Activated CD8-positive, alpha-beta memory T cell treated with anti-CD3 and anti-CD28 coated beads, Interleukin-2, amount 10 ng/mL, durations not matched to agents 7 days and 5 days (primary cell): ENCODE data around the gene ERC1. TPM values are rescaled to one million over a fixed set of nuclear protein-coding genes. Genes with fewer than 3 reads are reported as not detected.
"Not testable (repeated sequence)": the region's sequence is repeated elsewhere in the genome, so short reads cannot be mapped to it uniquely, and the experiment has no call there.

Source experiments
- ATAC-seq: fragments of 150-1000 bp; cut with Tn5 transposase; one replicate; pipeline ENCODE4 v1.10.0; 2021; ENCODE audit warnings: moderate library complexity
- CTCF ChIA-PET: fragments of 350-600 bp; sonication (Branson Sonifier 250); formaldehyde crosslinking; loops from one replicate; lab custom pipeline; 2021; ENCODE audit warnings: antibody characterized with exemption; lab: Charles Lee
- DNase-seq: peaks from one replicate; pipeline ENCODE4 v3.0.0-alpha.2; 2020
- H3K27ac Mint-ChIP-seq: one replicate; pipeline ENCODE4 v1.8.0; 2021; ENCODE audit warnings: mild to moderate bottlenecking, mixed read lengths
- H3K27me3 Mint-ChIP-seq: one replicate; pipeline ENCODE4 v1.8.0; 2021; ENCODE audit warnings: mixed read lengths
- H3K36me3 Mint-ChIP-seq: one replicate; pipeline ENCODE4 v1.8.0; 2021; ENCODE audit warnings: mild to moderate bottlenecking, mixed read lengths
- H3K4me1 Mint-ChIP-seq: one replicate; pipeline ENCODE4 v1.8.0; 2021; ENCODE audit warnings: mixed read lengths
- H3K4me3 Mint-ChIP-seq: one replicate; pipeline ENCODE4 v1.8.0; 2021; ENCODE audit warnings: mild to moderate bottlenecking, moderate library complexity, mixed read lengths
- H3K9me3 Mint-ChIP-seq: one replicate; pipeline ENCODE4 v1.8.0; 2022; ENCODE audit warnings: low read depth, mixed read lengths
- total RNA-seq, 2 experiments: library from RNA; stranded (reverse); gene quantifications; one replicate each; pipeline ENCODE4 v1.2.3, GENCODE V29; 2021

ERC1 gene
- total RNA-seq, 2 experiments from 2014 or later = 18.8 to 25.2 TPM

DNA sequence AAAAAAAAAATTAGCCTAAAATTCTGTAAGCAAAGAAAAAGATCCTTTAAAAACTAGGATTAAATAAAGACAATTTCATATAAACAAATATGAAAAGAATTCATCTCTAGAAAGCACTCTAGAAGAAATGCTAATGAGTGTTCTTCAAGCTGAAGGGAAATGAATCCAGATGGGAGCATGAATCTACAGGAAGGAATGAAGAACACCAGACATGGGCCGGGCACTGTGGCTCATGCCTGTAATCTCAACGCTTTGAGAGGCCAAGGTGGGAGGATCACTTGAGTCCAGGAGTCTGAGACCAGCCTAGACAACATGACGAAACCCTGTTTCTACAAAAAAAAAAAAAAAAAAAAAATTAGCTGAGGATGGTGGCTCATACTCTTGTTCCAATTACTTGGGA, 306.2 kb downstream of the ERC1 start:
- CTCF ChIA-PET = interaction anchor here (0.6 to 0.7 kb wide), 2 partner anchors 51 to 286 kb away, joined by 3 read pairs; no protein-coding TSS in a partner anchor
- no peak for DNase-seq
- H3K27ac Mint-ChIP-seq = no peak overlapping the region
- H3K36me3 Mint-ChIP-seq = peaks cover 15% of the 10 kb centered on the region
- ATAC-seq = no peak
- H3K27me3 Mint-ChIP-seq = no peaks in the 10 kb centered on the region
- no peaks in the 10 kb centered on the region for H3K4me1 Mint-ChIP-seq
- H3K4me3 Mint-ChIP-seq = no peak overlapping the region
- H3K9me3 Mint-ChIP-seq = peaks cover 2% of the 10 kb centered on the region

DNA sequence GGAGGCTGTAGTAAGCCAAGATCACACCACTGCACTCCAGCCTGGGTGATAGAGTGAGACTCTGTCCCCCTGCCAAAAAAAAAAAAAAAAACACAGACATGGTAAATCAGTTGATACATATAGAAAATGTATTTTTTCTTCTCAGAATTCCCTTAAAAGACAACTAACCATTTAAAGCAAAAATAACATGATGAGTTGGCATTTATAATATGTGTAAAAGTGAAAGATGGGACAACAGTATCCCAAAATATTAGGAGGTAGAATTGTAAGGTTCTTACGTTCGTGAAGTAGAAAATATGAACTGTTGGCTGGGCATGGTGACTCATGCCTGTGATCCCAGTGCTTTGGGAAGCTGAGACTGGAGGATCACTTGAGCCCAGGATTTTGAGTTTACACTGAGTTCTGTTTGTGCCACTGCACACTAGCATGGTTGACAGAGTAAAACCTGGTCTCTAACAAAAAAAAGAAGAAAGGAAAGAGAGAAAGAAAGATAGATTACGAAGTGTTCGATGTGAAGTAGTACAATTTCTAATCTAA, 306.7 kb downstream of the ERC1 start:
- Mint-ChIP-seq H3K36me3 (peaks cover 15% of the 10 kb centered on the region), H3K4me1 (no peaks in the 10 kb centered on the region), H3K9me3 (peaks cover 2% of the 10 kb centered on the region), H3K27ac (no peak overlapping the region), H3K27me3 (no peaks in the 10 kb centered on the region), H3K4me3 (no peak overlapping the region)
- CTCF ChIA-PET = interaction anchor here (0.7 kb wide), 1 partner anchor 51 kb away, joined by 3 read pairs; no protein-coding TSS in a partner anchor
- ATAC-seq (no peak), DNase-seq (no peak)

DNA sequence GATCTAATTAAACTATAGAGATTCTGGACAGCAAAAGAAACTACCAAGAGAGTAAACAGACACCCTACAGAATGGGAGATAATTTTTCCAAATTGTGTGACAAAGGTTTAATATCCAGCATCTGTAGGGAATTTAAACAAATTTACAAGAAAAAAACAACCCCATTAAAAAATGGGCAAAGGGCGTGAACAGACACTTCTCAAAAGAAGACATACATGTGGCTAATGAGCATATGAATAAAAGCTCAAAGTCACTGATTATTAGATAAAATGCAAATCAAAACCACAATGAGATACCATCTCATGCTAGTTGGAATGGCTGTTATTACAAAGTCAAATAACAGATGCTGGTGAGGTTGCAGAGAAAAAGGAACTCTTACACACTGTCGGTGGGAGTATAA, 309.4 kb downstream of the ERC1 start:
- ATAC-seq = no peak

DNA sequence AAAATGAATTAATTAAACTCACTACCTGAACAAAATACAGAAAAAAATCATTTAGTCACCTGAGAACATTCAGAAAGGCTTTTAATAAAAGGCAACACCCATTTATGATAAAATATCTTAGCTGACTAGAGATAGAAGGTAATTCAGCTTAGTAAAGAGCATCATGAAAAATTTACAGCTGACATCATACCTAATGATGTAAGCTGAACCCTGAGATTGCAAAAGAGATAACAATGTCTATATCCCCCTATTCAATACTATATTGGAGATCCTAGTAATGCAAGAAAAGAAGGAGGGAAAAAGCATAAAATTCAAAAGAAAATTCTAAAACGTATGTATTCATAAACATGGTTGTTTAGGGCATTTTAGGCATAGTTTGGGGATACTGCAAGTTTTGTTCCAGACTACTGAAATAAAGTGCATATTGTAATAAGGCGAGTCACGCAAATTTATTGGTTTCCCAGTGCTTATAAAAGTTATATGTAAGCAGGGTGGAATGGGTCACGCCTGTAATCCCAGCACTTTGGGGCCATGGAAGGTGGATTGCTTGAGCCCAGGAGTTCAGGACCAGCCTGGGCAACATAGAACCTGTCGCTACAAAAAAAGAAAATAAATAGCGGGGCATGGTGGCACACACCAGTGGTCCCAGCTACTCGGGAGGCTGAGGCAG, 311.3 kb downstream of the ERC1 start:
- no peak for DNase-seq
- Mint-ChIP-seq H3K9me3 (no peaks in the 10 kb centered on the region), H3K4me1 (no peaks in the 10 kb centered on the region), H3K4me3 (no peak overlapping the region), H3K36me3 (peaks cover 9% of the 10 kb centered on the region), H3K27me3 (no peaks in the 10 kb centered on the region), H3K27ac (no peak overlapping the region)
- CTCF ChIA-PET = no interaction called here
- ATAC-seq = no peak

More for the DNA sequence above, 309.4 kb downstream of the ERC1 start:
- H3K27ac Mint-ChIP-seq = no peak overlapping the region
- peaks cover 2% of the 10 kb centered on the region for H3K9me3 Mint-ChIP-seq
- no peak for DNase-seq
- H3K4me1 Mint-ChIP-seq = no peaks in the 10 kb centered on the region
- CTCF ChIA-PET = no interaction called here
- H3K36me3 Mint-ChIP-seq = peaks cover 13% of the 10 kb centered on the region
- H3K27me3 Mint-ChIP-seq = no peaks in the 10 kb centered on the region
- H3K4me3 Mint-ChIP-seq = no peak overlapping the region

DNA sequence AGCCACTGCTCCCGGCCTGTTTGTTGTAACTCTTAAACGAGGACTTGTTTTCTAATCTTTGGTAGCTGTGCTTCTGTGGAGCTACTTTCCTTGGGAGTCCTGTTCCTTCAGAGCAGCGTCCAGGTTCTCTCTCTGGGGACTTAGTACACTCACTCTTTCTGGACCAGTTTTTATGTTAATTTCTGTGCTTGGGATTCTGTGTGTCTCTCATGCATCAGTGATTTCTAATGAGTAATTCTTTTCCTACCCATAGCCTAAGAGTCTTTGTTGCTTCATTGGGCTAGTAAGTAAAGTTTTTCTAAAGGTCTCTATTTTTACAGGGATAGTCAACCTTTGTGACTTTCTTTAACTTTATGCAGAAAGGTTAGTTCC, 314.0 kb downstream of the ERC1 start:
- Mint-ChIP-seq H3K9me3 (no peaks in the 10 kb centered on the region), H3K27ac (no peak overlapping the region), H3K36me3 (peaks cover 3% of the 10 kb centered on the region), H3K4me3 (no peak overlapping the region), H3K27me3 (no peaks in the 10 kb centered on the region), H3K4me1 (no peaks in the 10 kb centered on the region)
- CTCF ChIA-PET = no interaction called here
- ATAC-seq = no peak
- DNase-seq = no peak

DNA sequence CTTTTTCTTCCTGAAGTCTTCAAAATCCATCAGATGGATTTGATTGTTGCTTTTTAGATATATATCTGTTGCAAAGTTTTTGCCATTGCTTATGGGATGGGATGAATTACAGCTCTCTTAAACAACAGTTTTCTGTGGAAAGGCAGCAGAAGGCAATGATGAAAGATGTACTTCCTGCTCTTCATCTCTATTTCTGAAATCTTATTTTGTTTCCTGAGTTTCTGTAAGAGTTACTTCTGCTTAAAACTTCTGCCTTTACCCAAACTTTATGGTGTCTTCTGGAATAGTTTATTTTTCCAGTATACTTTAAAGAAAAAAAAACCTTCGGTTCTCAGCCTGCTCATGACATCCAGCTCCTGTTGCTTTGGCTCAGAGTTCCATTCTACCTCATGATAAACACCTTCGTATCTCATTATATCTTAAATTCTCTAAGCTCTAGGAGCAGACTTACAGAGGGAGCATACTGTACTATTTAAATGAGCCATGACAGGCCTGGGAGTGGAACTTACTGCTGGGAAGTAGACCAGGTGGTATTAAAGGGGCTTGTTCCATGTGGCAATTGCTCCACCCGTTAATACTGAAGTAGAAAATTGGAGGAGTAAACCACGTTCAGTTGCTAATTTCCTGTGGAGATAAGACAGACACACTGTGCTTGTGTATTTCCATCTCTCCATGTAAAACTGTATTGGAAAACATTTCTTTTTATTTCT, 314.9 kb downstream of the ERC1 start:
- CTCF ChIA-PET = no interaction called here
- Mint-ChIP-seq H3K9me3 (no peaks in the 10 kb centered on the region), H3K27me3 (no peaks in the 10 kb centered on the region), H3K27ac (no peak overlapping the region), H3K36me3 (no peaks in the 10 kb centered on the region), H3K4me3 (no peak overlapping the region), H3K4me1 (no peaks in the 10 kb centered on the region)
- ATAC-seq (no peak), DNase-seq (no peak)

DNA sequence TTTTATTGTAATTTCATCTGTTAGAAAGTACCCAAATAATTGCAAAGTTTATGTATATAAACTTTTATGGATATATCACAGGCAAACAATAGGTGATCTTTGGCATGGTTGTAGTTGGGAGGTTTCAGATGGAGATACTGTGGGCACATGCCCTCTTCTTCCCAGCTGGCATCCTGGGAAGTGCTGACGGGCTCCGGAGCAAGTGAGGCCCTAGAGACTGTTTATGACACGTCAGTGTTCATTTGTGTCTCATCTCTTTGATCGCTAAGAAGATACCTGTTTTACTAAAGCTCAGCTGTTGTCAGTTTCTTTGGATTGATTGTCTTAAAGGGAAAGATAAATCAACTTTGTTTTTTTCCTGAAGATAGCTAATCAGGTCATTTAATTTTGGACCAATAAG, 315.8 kb downstream of the ERC1 start:
- Mint-ChIP-seq H3K9me3 (no peaks in the 10 kb centered on the region), H3K36me3 (no peaks in the 10 kb centered on the region), H3K4me3 (no peak overlapping the region), H3K27ac (no peak overlapping the region), H3K27me3 (no peaks in the 10 kb centered on the region), H3K4me1 (no peaks in the 10 kb centered on the region)
- DNase-seq (no peak), ATAC-seq (no peak)
- CTCF ChIA-PET = no interaction called here

DNA sequence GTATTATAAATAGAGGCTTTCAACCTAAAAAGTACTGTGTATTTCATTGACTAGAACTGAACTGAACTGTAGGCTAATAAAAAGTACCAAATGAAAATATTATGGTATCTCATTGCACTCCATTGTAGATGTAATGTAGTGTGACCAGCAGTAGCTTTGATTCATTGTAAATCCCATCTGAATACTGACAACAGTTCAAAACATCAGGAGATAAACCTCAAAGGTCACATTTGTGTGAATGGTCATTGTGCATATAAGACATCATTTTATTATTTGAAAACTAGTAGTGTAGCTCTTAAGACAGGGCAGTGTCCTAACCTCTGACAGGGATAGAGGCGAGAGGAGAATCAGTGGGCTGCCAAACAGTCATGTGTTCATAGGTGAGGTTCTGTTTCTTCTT, 316.8 kb downstream of the ERC1 start:
- CTCF ChIA-PET = no interaction called here
- Mint-ChIP-seq H3K27ac (no peak overlapping the region), H3K9me3 (no peaks in the 10 kb centered on the region), H3K27me3 (no peaks in the 10 kb centered on the region), H3K4me3 (no peak overlapping the region), H3K36me3 (no peaks in the 10 kb centered on the region), H3K4me1 (no peaks in the 10 kb centered on the region)
- ATAC-seq = no peak
- DNase-seq = no peak

DNA sequence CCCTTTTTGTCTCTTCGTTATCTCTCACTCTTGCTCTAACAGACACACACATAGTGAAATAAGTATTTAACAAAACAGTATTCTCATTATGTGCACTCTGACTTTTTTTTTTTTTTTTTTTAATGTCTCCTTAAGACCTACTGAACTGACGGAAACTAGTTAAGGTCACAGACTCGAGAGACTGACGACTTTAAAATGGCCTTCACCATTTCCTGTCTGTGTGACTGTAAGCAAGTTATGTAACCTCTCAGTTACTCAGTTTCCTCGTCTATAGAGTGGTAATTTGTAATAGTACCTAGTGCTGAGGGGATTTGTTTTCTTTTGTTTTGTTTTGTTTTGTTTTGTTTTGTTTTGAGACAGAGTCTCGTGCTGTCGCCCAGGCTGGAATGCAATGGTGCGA, 318.6 kb downstream of the ERC1 start:
- CTCF ChIA-PET = no interaction called here
- no peaks in the 10 kb centered on the region for H3K9me3 Mint-ChIP-seq
- H3K4me3 Mint-ChIP-seq = no peak overlapping the region
- H3K36me3 Mint-ChIP-seq = peaks cover 1% of the 10 kb centered on the region
- H3K27me3 Mint-ChIP-seq = no peaks in the 10 kb centered on the region
- no peaks in the 10 kb centered on the region for H3K4me1 Mint-ChIP-seq
- H3K27ac Mint-ChIP-seq = no peak overlapping the region
- DNase-seq (no peak), ATAC-seq (no peak)

DNA sequence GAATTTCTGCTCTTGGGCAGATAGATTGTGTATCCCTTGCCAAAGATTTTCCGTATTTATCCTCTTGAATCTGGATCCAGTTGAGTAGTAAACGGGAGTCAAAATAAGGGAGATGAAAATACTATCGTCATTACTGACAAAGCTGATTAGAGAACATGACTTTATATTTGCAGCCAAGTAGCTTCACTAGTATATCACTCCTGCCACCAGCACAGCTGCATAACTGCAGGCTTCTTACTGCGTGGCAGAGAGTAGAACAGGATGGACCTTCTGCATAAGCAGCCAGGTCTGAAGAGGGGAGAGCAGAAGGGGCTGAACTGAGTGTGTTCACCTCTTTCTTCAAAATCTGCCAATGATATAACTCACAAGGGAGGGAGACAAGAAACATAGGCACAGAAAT, 319.6 kb downstream of the ERC1 start:
- no peaks in the 10 kb centered on the region for H3K27me3 Mint-ChIP-seq
- no peaks in the 10 kb centered on the region for H3K4me1 Mint-ChIP-seq
- H3K36me3 Mint-ChIP-seq = peaks cover 5% of the 10 kb centered on the region
- DNase-seq (no peak), ATAC-seq (no peak)
- peaks cover 2% of the 10 kb centered on the region for H3K9me3 Mint-ChIP-seq
- CTCF ChIA-PET = no interaction called here
- no peak overlapping the region for H3K4me3 Mint-ChIP-seq
- no peak overlapping the region for H3K27ac Mint-ChIP-seq

DNA sequence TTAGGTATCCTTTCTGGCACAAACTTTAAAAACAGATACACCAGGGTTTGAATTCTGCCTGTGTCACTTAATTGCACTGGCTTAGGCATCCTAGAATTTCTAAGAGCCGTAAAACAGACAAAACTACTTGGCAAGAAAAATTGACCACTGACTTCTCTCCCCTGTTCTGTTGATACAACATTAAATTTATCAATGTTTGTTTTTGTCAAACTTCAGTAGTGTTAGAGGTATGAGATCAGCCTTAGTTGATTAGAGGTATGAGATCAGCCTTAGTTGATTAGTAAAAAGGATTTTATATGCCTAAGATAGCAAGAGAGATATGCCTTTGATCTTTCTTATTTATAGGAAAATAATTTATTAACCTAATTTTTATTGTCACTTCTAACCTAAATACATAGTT, 320.1 kb downstream of the ERC1 start:
- CTCF ChIA-PET = no interaction called here
- Mint-ChIP-seq H3K4me3 (no peak overlapping the region), H3K27me3 (no peaks in the 10 kb centered on the region), H3K27ac (no peak overlapping the region), H3K4me1 (no peaks in the 10 kb centered on the region), H3K9me3 (peaks cover 2% of the 10 kb centered on the region), H3K36me3 (peaks cover 5% of the 10 kb centered on the region)
- no peak for ATAC-seq
- DNase-seq = no peak

DNA sequence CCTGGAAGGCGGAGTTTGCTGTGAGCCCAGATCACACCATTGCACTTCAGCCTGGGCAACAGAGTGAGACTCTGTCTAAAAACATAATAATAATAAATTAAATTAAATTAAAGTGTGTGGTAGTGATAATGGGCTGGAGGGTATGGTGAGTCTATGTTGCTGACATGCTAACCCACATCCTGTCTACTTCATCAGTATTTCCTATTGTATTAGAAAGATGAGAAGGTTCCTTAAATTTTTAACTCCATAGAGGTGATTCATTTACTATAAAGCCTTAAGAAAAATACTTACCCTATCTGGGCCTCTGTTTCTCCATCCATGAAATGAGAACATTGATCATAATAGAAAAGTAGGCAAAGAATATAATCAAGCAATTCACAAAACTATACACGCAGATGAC, 322.9 kb downstream of the ERC1 start:
- Mint-ChIP-seq H3K27ac (no peak overlapping the region), H3K4me3 (no peak overlapping the region), H3K36me3 (peaks cover 10% of the 10 kb centered on the region), H3K27me3 (no peaks in the 10 kb centered on the region), H3K4me1 (no peaks in the 10 kb centered on the region), H3K9me3 (peaks cover 2% of the 10 kb centered on the region)
- CTCF ChIA-PET = no interaction called here
- DNase-seq = no peak
- ATAC-seq = no peak

DNA sequence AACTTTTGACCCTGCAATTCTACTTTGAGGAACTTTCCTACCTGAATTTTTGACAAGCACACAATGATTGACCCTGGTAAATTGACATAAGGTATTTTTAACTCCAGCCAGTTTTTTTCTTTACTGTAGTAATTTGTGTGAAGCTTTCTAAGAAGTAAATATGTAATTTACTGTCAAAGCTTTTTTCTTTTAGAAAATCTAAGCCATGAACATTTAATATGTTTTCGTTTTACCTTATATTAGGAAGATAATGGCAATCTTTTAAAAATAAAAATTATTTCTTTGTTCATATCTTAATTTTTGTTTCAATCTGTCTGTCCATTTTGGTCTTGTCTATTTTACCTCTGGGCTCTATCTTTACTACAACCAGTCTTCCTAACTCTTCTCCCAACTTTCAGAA, 323.5 kb downstream of the ERC1 start:
- DNase-seq = no peak
- no peak overlapping the region for H3K4me3 Mint-ChIP-seq
- ATAC-seq = no peak
- H3K36me3 Mint-ChIP-seq = peaks cover 10% of the 10 kb centered on the region
- CTCF ChIA-PET = no interaction called here
- H3K4me1 Mint-ChIP-seq = no peaks in the 10 kb centered on the region
- no peak overlapping the region for H3K27ac Mint-ChIP-seq
- no peaks in the 10 kb centered on the region for H3K27me3 Mint-ChIP-seq
- H3K9me3 Mint-ChIP-seq = peaks cover 2% of the 10 kb centered on the region

DNA sequence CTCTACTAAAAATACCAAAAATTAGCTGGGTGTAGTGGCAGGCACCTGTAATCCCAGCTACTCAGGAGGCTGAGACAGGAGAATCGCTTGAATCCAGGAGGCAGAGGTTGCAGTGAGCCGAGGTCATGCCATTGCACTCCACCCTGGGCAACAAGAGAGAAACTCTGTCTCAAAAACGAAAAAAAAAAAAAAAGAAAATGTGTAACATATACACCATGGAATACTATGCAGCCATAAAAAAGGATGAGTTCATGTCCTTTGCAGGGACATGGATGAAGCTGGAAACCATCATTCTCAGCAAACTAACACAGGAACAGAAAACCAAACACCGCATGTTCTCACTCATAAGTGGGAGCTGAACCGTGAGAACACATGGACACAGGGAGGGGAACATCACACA, 326.0 kb downstream of the ERC1 start:
- H3K9me3 Mint-ChIP-seq, H3K4me3 Mint-ChIP-seq, H3K4me1 Mint-ChIP-seq, ATAC-seq, CTCF ChIA-PET, H3K27ac Mint-ChIP-seq, DNase-seq, H3K27me3 Mint-ChIP-seq: not testable (repeated sequence)
- H3K36me3 Mint-ChIP-seq = peaks cover 10% of the 10 kb centered on the region
